Tongue (tissue), 3 donors: Measurements from ENCODE around the gene ILDR2. TPM values are rescaled to one million over a fixed set of nuclear protein-coding genes. Genes with fewer than 3 reads are reported as not detected.
"Not testable (repeated sequence)": the region's sequence is repeated elsewhere in the genome, so short reads cannot be mapped to it uniquely, and the experiment has no call there.

Experiments
- DNase-seq: peaks from one replicate; pipeline ENCODE4 v3.0.0-alpha.2; 2015
- small RNA-seq: library from RNA; depleted of rRNA; stranded (forward); fragments of <200 nt; gene quantifications from one replicate; pipeline ENCODE3, GENCODE V24; 2014; ENCODE audit warnings: low replicate concordance
- total RNA-seq: library from RNA; depleted of rRNA; stranded (reverse); fragments of >200 nt; gene quantifications from one replicate; pipeline ENCODE4 v1.2.3, GENCODE V29; 2014

The ILDR2 gene
- total RNA-seq, 1 donor from 2014 or later = 6.7 TPM

DNA sequence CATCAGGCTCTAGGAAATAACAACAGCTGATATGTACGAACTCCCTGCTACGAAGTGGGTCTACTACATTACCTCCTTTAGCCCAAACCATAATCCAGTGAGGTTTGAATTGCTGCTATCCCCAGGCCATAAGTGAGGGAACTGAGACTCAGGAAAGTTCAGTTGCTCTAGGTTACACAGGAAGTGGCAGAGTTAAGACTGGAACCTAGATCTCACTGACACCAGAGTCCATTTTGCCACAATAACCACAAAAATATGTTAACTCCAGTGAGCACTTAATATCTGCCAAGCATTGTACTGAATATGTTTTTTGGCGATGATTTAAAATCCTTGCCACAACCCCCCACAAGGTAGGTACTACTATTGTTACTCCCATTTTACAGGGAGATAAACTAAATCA lies 90.4 kb downstream of the ILDR2 start:
- no peak for DNase-seq

DNA sequence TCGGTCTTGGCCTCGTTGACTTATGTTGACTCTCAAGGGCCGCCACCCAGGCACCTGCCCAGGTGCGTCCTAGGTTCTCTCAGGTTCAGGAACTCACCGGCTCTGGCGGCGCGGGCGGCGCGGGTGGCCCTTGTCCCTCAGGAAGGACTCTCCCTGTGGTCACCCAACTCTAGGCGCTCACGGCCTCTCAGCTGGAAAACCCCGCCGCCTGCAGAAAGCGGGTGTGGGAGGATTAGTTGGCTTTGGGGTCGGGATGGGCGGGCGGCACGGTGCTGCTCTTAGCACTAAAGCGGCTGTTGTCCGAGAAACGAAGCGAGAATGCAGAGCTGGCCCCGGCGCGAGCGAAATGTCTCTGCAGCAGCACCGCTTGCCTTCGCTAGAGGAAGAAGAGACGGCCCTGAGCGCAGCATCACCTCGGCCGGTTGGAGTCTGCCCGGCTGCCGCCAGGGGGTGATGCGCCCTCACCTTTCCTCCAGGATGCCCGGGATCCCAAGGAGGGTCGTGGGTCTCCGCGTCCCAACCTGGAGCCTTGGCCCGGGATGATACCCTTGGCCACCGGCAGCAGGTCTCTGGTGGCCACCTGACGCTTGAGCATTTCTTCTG lies 91.2 kb downstream of the ILDR2 start:
- peak; percentile 71 for DNase-seq

DNA sequence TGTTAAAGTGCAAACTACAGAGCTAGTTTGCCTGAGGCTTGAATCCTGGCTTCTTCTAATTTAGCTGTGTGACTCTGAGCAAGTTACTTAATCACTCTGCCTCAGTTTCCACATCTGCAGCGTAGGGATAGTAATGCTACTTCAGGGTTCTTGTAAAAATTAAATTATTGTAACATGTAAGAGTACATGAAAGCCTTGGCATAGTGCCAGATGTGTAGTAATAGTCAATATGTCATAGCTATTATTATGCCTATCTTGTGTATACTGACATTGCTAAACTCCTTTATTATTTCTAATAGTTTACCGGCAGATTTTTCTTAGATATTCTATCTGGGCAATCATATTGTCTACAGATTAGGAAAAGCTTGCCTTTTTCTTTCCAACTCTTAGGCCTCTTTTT lies 92.4 kb downstream of the ILDR2 start:
- no peak for DNase-seq

DNA sequence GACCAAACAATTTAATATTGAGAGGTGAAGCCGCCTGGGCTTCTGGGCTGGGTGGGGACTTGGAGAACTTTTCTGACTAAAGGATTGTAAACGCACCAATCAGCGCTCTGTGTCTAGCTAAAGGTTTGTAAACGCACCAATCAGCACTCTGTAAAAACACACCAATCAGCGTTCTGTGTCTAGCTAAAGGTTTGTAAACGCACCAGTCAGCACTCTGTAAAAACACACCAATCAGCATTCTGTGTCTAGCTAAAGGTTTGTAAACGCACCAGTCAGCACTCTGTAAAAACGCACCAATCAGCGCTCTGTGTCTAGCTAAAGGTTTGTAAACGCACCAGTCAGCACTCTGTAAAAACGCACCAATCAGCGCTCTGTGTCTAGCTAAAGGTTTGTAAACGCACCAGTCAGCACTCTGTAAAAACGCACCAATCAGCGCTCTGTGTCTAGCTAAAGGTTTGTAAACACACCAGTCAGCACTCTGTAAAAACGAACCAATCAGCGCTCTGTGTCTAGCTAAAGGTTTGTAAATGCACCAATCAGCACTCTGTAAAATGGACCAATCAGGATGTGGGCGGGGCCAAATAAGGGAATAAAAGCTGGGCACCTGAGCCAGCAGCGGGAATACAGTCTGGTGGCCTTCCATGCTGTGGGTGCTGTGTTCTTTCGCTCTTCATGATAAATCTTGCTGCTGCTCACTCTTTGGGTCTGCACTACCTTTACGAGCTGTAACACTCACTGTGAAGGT lies 97.0 kb downstream of the ILDR2 start:
- not testable (repeated sequence) for DNase-seq

DNA sequence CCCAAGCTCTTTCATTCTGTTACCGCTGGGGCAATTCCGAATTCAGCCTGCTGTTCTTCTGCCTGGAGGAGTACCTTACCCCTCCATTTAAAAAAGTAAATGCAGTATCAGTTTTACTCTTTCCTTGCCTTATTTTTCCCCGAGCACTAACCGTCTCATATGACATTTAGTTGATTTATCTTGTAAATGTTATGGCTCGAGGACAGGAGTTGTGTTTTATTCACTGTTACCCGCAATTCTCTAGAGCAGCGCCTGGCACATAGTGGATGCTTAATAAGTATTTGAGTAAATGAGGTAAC lies 98.9 kb downstream of the ILDR2 start:
- no peak for DNase-seq

DNA sequence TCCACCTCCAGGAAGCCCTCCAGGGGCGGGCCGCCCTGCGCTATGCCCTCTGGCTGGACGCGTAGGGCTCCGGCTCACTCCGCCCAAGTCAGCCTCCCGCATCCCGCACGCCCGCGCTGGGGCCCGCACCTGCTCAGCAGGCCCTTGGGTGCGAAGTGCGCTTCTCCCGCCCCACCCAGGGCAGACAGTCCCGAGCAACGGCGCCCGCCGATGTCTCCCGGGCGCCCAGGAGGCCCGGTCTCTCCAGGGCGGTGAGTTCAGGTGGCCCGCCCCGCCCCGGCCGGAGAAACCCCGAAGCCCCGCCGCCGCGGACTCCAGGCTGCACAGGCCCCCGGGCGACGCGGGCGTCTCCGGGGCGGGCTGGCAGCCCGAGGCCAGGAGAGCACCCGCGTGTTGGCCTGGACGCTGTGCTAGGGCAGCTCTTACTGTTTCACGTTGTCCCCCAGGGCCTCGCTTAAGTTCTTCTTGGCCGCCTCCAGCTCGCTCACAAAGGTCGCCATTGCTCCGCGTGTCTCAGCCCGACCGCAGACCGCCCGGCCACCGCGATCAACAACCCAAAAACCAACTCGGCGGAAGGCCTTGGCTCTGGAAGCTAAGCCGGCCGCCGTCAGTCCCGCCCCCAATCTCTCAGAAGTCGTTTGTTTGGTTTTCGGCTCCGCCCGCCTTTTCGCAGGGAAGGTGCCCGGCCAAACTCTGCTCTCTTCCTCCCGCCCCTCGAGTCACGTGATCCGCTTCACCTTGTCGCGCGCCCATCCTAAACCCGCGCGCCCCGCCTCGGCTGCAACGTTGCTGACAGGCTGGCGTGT lies 99.4 kb downstream of the ILDR2 start, which contains the start of gene TADA1:
Gene TADA1 (minus strand): TSS at position 531 of the 806 bp plus-strand sequence. CDS start 31 bp downstream, at position 500.
- peak; percentile 99 for DNase-seq

DNA sequence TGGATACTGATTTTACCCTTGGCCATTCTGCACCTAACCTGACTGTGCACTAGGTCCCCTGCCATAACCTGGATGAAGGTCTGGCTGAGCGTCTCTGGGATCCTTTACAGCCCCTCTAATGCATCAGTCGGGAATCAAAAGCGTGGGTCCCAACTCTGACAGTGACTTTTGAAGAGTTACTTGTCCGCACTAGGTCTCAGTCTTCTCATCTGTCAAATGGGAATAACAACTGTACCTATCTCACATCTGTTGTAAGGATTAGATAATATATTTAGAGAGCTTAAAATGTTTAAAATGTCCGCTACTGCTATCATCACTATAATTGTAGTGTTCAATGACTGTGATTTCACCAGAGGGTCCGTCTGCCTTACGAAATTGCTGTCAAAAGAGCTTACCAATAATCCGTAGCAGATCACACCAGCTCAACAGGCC lies 100.0 kb downstream of the ILDR2 start:
- peak; percentile 27 for DNase-seq

DNA sequence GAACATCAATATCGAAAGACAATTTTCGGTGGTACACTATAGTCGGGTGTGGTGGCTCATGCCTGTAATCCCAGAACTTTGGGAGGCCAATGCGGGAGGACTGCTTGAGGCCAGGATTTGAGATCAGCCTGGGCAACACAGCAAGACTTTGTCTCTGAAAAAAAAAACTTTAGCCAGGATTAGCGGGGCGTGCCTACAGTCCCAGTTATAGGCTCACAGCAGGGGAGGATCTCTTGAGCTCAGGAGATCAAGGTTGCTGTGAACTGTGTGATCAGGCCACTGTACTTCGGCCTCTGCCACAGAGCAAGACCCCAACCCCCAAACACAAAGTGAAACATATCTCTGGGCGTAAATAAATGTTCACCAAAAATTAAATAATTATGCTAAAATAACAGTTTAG lies 100.9 kb downstream of the ILDR2 start:
- no peak for DNase-seq

DNA sequence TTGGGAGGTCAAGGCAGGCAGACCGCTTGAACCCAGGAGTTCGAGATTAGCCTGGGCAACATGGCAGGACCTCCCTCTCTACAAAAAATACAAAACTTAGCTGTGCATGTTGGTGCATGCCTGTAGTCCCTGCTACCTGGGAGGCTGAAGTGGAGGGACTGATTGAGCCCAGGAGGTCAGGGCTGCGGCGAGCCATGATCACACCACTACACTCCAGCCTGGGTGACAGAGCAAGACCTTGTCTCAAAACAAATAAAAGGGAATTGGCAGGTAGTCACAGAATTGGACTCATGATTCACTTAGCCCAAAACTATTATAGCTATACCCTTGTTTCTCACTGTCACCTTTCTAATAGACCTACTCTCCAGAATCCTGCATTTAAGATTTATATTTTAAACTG lies 104.8 kb downstream of the ILDR2 start:
- DNase-seq = no peak

DNA sequence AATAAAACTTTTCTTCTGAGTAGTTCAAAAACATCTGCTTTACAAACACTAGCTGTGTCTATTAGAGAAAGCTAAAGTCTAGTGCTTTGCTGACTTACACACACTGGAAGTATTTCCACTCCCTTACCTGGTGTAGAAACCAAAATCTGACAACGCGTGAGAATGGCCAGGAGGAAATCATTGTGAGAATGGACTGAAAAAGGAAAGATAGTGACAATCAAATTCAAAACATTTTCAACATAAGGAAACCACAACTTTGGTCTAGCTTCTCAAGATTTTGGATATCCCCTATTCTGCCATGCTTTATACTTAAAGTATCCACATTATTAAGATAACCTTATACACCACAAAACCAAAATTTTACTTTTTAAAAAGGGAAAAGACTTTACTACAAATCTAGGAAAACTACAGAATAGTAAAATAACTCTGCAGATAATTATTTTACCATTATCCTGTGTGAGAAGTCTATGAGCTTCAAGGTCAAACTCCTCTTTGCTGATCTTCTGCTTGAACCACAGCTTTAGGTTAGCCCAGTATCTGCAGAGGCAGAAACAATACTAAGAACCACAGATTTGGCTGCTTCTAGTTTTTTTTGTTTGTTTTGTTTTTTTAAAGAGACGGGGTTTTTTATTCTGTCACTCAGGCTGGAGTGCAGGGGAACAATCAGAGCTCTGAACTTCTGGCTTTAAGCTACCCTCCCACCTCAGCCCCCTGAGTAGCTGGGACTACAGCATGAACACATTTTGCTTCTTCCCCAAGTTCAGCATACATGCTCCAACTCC lies 105.8 kb downstream of the ILDR2 start:
- no peak for DNase-seq

DNA sequence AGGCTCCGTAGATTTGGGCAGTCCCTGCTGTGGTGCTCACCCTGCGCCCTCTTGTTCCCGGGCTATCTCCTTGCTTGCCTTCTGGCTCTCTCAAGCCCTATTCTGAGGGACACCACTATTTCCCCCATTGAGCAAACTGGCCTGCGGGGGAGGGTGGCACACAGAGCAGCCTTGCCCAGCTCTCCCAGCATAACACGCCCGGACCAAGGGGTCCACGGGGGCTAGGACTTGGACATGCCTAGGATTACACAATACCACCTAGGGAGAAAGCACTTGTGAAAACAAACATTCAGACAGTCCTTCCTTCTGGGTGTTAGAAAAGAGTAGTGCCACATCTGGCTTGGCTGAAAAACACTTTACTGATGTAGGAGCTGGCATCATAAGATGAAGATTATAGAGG lies 106.7 kb downstream of the ILDR2 start:
- DNase-seq = no peak

DNA sequence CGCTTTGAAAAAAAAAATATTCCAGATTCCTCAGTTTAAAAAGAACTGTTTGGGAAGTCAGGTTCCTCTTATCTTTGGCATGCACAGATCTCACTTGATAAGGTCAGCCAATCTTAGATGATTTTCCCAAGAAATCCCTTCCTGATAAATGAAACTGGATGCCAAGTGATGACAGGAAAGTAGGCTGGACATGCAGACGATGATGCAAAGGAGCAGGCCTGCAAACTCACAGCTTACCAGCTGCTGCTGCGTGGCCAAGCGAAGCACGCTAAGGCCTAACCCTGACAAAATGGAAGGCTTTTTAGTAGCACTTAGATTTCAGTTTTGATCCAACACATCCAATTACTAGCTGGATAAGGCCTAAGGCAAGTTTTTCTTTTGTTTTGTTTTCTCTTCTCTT lies 109.4 kb downstream of the ILDR2 start:
- DNase-seq = peak; percentile 35

DNA sequence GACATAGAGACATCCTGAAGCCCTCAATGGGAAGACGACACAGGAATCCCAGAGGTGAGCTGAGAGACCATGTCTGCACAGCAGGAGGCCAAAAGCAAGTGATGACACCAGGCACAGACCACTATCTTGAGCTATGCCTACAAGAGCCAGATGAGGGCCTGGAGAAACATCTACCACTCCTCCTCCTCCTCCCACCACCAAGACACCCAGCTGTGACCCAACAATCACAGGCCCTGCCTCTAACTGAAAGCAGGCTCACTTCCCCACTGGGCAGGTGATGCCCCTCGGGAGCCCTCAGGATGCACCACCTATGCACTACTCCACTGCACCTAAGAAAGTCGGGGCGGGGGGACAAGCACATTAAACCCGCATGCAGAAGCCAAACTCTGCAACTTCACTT lies 115.7 kb downstream of the ILDR2 start:
- DNase-seq = no peak

DNA sequence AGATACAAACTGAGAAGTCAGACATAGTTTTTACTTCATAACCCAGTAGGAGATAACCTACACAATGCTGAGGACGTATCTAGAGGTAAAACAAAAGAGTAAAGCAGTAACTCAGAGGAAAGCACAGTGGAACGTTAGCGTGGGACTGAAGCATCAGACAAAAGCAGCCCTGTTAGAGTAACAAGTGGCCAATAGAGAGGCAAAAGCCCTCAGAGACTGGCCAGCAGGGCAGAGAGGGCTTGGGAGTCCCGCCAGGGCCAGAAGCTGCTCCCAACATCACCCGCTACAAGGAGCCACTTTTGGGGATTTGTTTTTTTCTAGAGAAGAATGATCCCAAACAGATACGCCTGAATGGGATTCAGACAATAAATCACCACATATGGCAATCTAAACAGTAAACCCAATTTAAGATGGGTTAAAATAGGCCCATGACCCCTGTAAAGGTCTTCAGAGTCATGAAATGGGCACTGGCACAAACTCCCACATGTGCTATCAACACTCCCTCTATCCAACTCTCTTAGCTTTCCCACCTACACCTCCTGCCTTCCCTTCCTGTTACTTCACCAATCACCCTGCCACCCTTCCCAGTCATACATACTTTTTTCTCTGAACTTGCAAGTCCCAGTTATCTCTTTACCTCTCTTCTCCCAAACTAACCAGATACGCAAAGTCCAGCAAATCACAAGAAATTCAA lies 116.5 kb downstream of the ILDR2 start:
- DNase-seq = no peak

Small RNAs within 50 kb of the gene (small RNA-seq; reads per million reads assigned to genes)
- gene RNA5SP65 = 0.37 reads per million, percentile 62 among the genes with 10 or more reads in this experiment

Other genes with a start within 250 kb of the ILDR2 start
- 15.5 TPM for gene POGK, start 136.1 kb downstream of the ILDR2 start, total RNA-seq
- gene TADA1, start 99.3 kb downstream of the ILDR2 start, total RNA-seq = 19.4 TPM
- gene MAEL, start 13.7 kb upstream of the ILDR2 start, total RNA-seq = not detected
- gene GPA33, start 114.8 kb upstream of the ILDR2 start, total RNA-seq = 0.41 TPM
- 82.9 TPM for gene STYXL2, start 118.5 kb upstream of the ILDR2 start, total RNA-seq
- gene POU2F1, start 245.3 kb upstream of the ILDR2 start, total RNA-seq = 17.4 TPM